Measurements from ENCODE around the gene TNXB. TPM values are rescaled to one million over a fixed set of nuclear protein-coding genes. Genes with fewer than 3 reads are reported as not detected.
"Not testable (repeated sequence)": the region's sequence is repeated elsewhere in the genome, so short reads cannot be mapped to it uniquely, and the experiment has no call there.

TNXB gene
- total RNA-seq, 2 experiments from 2014 or later, result 3.1 to 5.5 TPM

DNA sequence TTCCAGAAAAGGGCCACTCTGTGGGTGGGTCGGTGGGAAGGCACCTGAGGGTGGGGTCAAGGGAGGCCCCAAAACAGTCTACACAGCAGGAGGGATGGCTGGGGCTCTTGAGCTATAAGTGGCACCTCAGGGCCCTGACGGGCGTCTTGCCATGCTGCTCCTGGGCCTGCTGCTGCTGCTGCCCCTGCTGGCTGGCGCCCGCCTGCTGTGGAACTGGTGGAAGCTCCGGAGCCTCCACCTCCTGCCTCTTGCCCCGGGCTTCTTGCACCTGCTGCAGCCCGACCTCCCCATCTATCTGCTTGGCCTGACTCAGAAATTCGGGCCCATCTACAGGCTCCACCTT lies 103.6 kb downstream of the TNXB start:
- H3K4me1 Mint-ChIP-seq; DNase-seq; ATAC-seq; H3K9me3 Mint-ChIP-seq (ENCODE audit: low read depth); CTCF ChIA-PET; H3K36me3 Mint-ChIP-seq; H3K4me3 Mint-ChIP-seq; H3K27ac Mint-ChIP-seq; H3K27me3 Mint-ChIP-seq: not testable (repeated sequence)

DNA sequence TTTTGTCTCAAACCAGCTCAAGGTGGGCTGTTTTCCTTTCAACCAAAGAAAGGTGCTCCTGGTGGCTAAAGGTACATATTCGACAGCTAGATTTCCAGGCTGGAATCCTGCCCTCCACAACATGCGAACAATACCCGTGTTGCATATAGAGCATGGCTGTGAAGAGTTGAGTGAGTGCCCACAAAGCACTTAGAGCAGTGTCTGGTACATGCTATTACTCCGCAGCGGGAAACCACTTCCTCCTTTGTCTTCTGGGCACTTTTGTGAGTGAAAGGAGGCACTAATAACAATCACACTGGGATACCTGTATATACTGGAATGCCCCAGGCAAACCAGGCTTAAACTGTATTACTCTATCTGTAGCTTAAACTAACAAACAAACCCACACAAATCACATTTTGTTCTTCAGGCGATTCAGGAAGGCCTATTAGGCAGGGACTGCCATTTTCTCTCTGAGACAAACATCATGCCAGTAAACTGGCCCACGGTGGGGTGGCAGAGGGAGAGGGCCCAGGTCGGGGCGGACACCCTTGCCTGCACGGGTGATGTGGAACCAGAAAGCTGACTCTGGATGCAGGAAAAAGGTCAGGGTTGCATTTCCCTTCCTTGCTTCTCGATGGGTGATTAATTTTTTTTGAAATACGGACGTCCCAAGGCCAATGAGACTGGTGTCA lies 104.1 kb downstream of the TNXB start:
- CTCF ChIA-PET; H3K36me3 Mint-ChIP-seq; H3K4me1 Mint-ChIP-seq; H3K4me3 Mint-ChIP-seq; H3K27ac Mint-ChIP-seq; H3K27me3 Mint-ChIP-seq; H3K9me3 Mint-ChIP-seq (ENCODE audit: low read depth): not testable (repeated sequence)
- DNase-seq (peak; percentile 36), ATAC-seq (peak; percentile 82)

DNA sequence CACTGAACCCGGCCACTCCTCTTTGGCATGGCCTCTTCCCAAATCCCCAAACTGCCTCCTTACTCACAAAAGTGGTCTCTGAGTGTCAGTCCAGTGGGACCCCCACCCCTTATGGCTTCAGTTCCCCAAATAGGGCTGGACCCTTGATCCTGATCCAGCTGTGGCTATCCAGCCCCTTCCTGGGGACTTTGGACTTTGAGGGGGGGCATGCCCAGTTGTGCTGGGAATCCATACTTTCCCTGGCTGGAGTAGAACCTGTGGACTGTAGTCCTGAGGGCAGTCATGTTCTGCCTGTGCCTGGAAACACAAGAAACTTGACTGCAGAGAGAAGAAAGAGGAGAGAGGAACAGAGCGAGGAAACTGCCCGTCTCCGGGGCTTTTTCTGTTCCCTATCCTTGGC lies 104.7 kb downstream of the TNXB start:
- DNase-seq; ATAC-seq; CTCF ChIA-PET; H3K27me3 Mint-ChIP-seq; H3K4me3 Mint-ChIP-seq; H3K4me1 Mint-ChIP-seq; H3K36me3 Mint-ChIP-seq; H3K9me3 Mint-ChIP-seq (ENCODE audit: low read depth); H3K27ac Mint-ChIP-seq: not testable (repeated sequence)

DNA sequence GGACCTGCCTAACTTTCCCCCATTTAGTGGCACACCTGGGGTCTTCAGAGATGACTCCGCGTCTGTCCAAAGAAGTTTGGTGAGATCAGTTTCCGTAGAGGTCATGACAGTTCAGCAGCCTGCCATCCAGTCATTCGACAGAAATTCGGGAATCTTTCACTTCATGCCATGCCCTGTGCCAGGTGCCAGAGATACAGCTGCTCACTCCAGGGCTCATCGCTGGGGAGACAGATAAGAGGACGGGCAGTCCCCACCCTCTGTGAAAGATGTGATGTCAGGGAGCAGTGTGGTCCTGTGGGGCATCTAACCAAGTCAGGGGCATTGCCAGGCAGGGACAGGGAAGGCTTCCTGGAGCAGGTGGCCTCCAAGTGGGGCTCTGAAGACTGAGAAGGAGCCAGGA lies 105.8 kb downstream of the TNXB start:
- H3K4me1 Mint-ChIP-seq; H3K27me3 Mint-ChIP-seq; CTCF ChIA-PET; H3K4me3 Mint-ChIP-seq; H3K36me3 Mint-ChIP-seq; ATAC-seq; DNase-seq; H3K9me3 Mint-ChIP-seq (ENCODE audit: low read depth); H3K27ac Mint-ChIP-seq: not testable (repeated sequence)

DNA sequence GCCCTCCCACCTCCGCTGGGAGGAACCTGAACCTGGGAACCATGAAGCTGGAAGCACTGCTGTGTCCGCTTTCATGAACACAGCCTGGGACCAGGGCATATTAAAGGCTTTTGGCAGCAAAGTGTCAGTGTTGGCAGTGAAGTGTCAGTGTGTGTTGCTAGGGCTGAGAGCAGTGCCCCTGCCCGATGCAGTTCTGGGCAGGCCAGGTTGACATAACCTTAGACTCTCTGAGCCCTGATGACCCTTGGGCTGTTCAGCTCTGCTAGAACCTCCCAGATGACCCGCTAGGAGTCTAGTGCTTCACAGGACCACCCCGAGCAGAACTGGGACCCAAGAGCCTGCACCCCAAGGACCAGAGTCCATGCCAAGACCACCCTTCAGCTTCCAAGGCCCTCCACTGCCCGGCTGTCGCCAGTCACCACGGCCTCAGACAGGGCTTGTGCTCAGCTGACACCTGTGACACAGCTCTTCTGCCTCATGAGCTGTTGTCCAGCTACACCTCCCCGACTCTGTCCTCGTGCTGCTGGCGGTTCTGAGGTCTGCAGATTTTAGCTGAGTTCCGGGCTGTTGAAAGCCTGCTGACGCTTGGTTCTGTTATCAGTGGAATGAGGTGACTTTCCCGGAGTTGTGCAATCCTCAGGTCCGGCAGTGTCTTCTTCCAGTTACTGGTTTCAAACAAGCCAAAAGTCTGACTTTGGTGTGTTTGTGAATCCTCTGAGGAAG lies 106.4 kb downstream of the TNXB start:
- H3K4me3 Mint-ChIP-seq; ATAC-seq; H3K4me1 Mint-ChIP-seq; H3K36me3 Mint-ChIP-seq; DNase-seq; H3K27ac Mint-ChIP-seq; H3K9me3 Mint-ChIP-seq (ENCODE audit: low read depth); CTCF ChIA-PET; H3K27me3 Mint-ChIP-seq: not testable (repeated sequence)

DNA sequence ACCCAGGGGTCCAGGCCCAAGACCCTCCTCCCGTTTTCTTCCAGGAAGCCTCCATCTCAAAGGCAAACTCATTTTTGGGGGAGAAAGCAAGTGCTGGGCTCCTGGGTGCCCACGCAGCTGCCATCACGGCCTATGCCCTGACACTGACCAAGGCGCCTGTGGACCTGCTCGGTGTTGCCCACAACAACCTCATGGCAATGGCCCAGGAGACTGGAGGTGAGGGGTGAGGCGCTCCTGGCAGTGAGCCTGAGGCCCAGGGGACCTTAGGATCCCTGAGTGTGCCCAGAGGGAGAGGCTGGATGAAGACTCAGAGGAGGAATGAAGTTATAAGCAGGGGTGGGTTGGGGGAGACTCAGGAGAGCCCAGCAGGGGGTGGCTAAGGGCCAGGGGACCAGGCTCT lies 112.8 kb downstream of the TNXB start:
- H3K27me3 Mint-ChIP-seq; H3K4me3 Mint-ChIP-seq; DNase-seq; H3K4me1 Mint-ChIP-seq; H3K27ac Mint-ChIP-seq; H3K36me3 Mint-ChIP-seq; H3K9me3 Mint-ChIP-seq (ENCODE audit: low read depth); ATAC-seq; CTCF ChIA-PET: not testable (repeated sequence)

DNA sequence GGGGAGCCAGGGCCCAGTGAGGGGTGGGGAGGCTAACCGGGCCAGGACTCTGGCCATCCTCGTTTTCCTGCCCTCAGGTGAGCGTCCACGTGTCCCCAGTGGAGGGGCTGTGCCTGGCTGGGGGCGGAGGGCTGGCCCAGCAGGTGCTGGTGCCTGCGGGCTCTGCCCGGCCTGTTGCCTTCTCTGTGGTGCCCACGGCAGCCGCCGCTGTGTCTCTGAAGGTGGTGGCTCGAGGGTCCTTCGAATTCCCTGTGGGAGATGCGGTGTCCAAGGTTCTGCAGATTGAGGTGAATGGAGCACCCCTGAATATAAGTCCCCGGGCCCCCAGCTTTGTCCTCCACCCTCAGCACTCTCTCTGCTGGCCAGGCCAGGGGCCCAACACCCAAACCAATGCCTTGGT lies 114.7 kb downstream of the TNXB start:
- H3K27me3 Mint-ChIP-seq; H3K36me3 Mint-ChIP-seq; CTCF ChIA-PET; DNase-seq; H3K27ac Mint-ChIP-seq; H3K4me3 Mint-ChIP-seq; H3K9me3 Mint-ChIP-seq (ENCODE audit: low read depth); ATAC-seq; H3K4me1 Mint-ChIP-seq: not testable (repeated sequence)

Other genes starting within 250 kb of the TNXB start
- 10 to 100 TPM; 13.0 to 21.5 TPM for gene NEU1, start 246.5 kb downstream of the TNXB start, total RNA-seq
- not detected for gene SLC44A4, start 230.3 kb downstream of the TNXB start, total RNA-seq
- gene EHMT2, start 211.6 kb downstream of the TNXB start, total RNA-seq, result 10 to 100 TPM; 78.7 to 79.0 TPM
- 1 to 10 TPM; 1.5 to 3.3 TPM for gene ZBTB12, start 207.3 kb downstream of the TNXB start, total RNA-seq
- under 1 TPM; 0.61 to 0.80 TPM for gene C2, start 181.6 kb downstream of the TNXB start, total RNA-seq
- under 1 TPM in 1 of 2 experiments, not detected in 1; 0.12 TPM for gene CFB, start 163.2 kb downstream of the TNXB start, total RNA-seq
- 10 to 100 TPM; 75.7 to 79.7 TPM for gene NELFE, start 150.4 kb downstream of the TNXB start, total RNA-seq
- 10 to 100 TPM; 88.2 to 93.2 TPM for gene SKIC2, start 150.2 kb downstream of the TNXB start, total RNA-seq
- gene DXO, start 137.2 kb downstream of the TNXB start, total RNA-seq, result 10 to 100 TPM; 17.4 to 18.7 TPM
- 1 to 10 TPM; 2.3 to 3.4 TPM for gene C4A, start 127.3 kb downstream of the TNXB start, total RNA-seq
- 1 to 10 TPM; 3.5 to 5.5 TPM for gene C4B, start 94.5 kb downstream of the TNXB start, total RNA-seq
- under 1 TPM in 1 of 2 experiments, not detected in 1; 0.15 TPM for gene CYP21A2, start 70.9 kb downstream of the TNXB start, total RNA-seq
- gene ATF6B, start 18.9 kb upstream of the TNXB start, total RNA-seq, result 100 to 1,000 TPM; 119 to 135 TPM
- 1 to 10 TPM; 7.4 to 7.9 TPM for gene FKBPL, start 20.9 kb upstream of the TNXB start, total RNA-seq
- under 1 TPM; 0.23 to 0.28 TPM for gene PRRT1, start 42.6 kb upstream of the TNXB start, total RNA-seq
- 10 to 100 TPM; 13.9 to 21.9 TPM for gene PPT2, start 44.8 kb upstream of the TNXB start, total RNA-seq
- 10 to 100 TPM; 11.4 to 13.1 TPM for gene EGFL8, start 55.3 kb upstream of the TNXB start, total RNA-seq
- 10 to 100 TPM; 37.5 to 38.6 TPM for gene AGPAT1, start 66.7 kb upstream of the TNXB start, total RNA-seq
- 10 to 100 TPM; 41.0 to 51.9 TPM for gene RNF5, start 69.1 kb upstream of the TNXB start, total RNA-seq
- gene AGER, start 74.9 kb upstream of the TNXB start, total RNA-seq, result 10 to 100 TPM; 20.7 to 22.0 TPM
- gene PBX2, start 80.9 kb upstream of the TNXB start, total RNA-seq, result 10 to 100 TPM; 60.0 to 61.6 TPM
- 100 to 1,000 TPM; 171 to 196 TPM for gene GPSM3, start 83.3 kb upstream of the TNXB start, total RNA-seq
- gene NOTCH4, start 114.7 kb upstream of the TNXB start, total RNA-seq, result under 1 TPM; 0.61 to 0.88 TPM